Neural progenitor cell (in vitro differentiated cells): ENCODE data around the gene ARHGAP28.

Source experiments
- CTCF ChIP-seq: fragments of 200-600 bp; sonication (generic); IDR thresholded peaks from 2 replicates; pipeline ENCODE4 v1.5.1; 2017; ENCODE audit warnings: antibody characterized with exemption, mild to moderate bottlenecking
- EZH2 ChIP-seq: fragments of 200-600 bp; sonication (generic); IDR thresholded peaks from 2 replicates; pipeline ENCODE4 v1.6.1; 2017; ENCODE audit warnings: antibody characterized with exemption, mild to moderate bottlenecking, moderate library complexity
- EZH2phosphoT487 ChIP-seq: fragments of 200-600 bp; sonication (generic); IDR thresholded peaks from 2 replicates; pipeline ENCODE4 v1.6.1; 2017; ENCODE audit warnings: antibody characterized with exemption

DNA sequence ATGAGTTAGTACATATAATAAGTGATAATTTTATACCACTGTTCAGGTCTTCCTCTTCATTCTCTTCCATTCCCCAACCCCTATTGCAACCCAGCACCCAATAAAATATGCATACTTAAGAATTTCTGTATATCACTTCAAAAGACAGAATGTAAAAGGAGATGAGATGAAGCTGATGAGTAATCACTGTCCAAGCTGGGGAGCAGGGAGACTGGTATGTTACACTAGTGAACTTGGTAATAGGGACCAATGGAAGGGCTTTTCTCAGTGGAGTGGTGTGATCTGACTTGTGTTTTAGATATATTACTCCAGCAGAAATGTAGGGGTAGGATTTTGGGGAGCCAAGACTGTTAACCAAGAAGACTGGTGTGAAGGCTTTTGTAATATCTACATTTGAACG is 18.0 kb upstream of the ARHGAP28 start:
- no peak for TF ChIP-seq CTCF
- no peak for TF ChIP-seq EZH2
- no peak for TF ChIP-seq EZH2phosphoT487
